Measurements from ENCODE around the gene GPR68.

DNA sequence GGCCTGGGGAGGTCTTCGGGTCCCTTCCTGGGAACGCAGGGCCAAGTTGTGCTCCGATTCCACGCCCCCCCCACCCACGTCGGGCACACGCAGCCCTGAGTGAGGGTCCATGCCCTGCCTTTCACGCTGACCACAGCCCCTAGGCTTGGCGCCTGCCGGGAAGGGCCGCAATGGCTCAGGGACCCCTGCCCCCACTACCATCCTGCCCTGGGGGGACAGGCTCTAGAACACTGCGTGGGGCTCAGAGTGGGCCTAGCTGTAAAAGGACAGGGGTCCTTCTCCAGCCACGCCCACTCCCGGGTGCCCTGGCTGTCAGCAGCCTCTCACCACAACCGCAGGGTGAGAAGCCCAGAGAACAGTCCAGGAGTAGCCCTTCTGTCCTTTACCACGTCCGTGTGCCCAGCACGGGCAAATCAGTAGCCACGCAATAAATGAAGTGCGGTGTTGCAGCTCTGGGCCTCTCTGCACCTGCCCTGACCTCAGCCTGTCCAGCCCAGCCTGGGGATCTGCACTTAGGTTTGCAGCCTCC, 9.4 kb upstream of the GPR68 start:
- TF ChIP-seq POLR2AphosphoS5 (IDR thresholded peaks at IDR 0.05; ENCODE audit: low read depth, low read length): no peak
- no peak for TF ChIP-seq TAF1 (IDR thresholded peaks at IDR 0.05; ENCODE audit: borderline replicate concordance, insufficient read depth, low read length)
- no peak for TF ChIP-seq SIN3A (IDR thresholded peaks at IDR 0.05; ENCODE audit: borderline replicate concordance, insufficient read depth, low read length)

Data from PFSK-1 (cell line).